HG03457 (cell line): Measurements from ENCODE around the gene ZNF473.
A peak's percentile ranks its signal among the peaks of the same experiment; 100 is the strongest.

Source experiments
- ATAC-seq: cut with Tn5 transposase; IDR thresholded peaks from one replicate; pipeline ENCODE4 v1.9.1; 2021; ENCODE audit warnings: moderate number of reproducible peaks; ENCODE audit not compliant: unreplicated experiment

ZNF473 gene

GRCh38 chr19:50025794-50026549 is at the start of gene ZNF473:
Gene ZNF473 (plus strand): TSS chr19:50026005. CDS start chr19:50031083, 5,078 bp downstream.
- peak; percentile 45 for ATAC-seq

DNA sequence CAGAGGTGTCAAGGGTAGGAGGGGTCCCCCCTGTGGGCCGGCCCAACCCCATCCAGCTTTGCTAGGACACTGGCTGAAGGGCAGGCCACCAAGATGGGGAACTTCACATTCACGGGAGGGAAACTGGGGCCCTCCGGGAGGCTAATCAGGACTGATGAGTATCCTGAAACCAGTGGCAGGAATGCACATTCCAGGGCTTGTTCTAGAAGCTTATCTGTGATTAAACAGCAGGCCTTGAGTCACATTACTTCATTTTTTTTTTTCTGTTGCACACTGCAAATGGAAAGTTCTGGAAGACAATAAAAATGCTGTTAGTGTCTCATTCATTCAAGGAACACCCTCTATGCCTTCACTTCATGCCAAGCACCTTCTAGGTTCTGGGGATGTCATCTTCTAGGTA is 49.3 kb upstream of the ZNF473 start:
- no peak for ATAC-seq

DNA sequence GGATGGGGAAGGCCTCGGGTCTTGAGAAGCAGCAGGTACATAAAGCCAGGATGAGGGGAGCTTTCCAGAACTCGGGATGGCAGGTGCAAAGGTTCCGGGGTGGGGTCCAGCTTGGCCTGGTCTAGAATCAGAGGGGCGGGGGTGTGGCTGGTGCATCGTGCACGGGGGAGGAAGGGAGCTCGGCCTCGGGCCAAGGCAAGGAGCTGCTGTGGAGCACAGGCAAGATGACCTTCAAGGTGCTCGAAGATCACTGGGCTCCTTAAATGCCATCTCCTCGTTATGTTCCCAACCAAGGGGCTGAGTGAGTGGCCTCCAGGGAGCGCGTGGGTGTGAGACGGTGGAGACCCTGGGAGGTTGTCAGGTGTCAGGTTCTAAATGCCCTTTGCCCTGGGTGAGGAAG is 48.7 kb upstream of the ZNF473 start:
- ATAC-seq = no peak

GRCh38 chr19:49977881-49978280 is 47.9 kb upstream of the ZNF473 start:
- no peak for ATAC-seq

DNA sequence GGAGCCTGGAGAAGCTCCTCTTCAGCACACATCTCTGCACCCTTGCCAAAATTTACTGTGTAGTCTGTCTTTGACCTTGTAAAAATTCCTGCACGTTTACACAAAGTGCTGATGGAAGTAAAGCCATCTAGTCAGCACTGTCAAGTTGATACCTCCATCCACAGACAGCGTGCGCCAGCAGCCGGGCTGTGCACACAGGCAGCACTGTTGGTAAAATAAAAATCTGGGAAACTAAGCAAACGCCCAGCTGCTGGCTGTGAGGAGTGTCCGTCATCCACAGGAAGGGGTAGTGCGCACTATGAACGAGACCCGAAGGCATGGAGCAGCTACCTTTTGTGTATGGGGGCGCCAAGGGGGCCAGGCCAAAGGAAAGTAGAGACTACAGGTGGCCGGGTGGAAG is 47.5 kb upstream of the ZNF473 start:
- ATAC-seq = no peak

DNA sequence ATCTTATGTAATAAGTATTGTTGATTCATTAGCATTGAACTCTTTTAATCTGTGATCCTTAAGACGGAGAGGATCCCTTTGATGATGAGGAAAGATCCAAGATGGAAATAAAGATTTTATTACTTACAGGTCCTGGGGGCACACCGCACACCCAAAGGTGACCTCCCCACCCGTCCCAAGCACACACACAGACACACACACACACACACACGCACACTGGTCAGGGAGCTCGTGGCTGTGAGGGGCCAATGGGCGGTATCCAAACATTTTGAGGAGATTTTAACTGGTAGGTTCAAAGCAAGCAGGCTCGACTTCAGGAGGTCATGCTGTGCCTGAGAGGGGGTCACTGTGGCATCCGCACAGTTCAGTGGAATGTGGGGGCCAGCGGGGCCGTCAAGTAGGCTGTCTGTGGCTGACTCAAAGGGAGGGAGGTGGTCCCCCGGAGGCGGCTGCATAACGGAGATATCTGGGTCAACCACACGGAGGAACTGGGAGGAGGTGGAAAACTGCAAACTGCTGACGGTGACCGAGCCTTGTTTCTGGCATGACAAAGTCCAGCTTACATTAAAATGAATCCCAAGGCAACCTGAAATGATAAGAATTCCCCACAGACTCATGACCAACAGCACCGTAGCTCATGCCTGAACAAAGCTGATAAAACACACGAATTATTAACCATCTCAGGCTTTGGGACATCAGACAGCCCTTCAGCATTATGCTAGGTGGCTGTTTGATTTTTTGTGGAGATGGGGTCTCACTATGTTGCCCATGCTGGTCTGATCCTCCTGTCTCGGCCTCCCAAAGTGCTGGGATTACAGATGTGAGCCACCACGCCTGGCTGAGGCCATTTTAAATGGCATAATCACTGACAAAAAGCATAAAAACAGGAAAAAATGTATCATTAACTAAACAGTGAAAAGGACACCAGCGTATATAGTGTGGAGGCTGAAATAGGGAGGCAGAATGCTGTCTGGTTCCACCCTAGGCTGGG is 43.9 kb upstream of the ZNF473 start:
- no peak for ATAC-seq

- ATAC-seq = no peak
Observed at GRCh38 chr19:49983645-49984229, 42.1 kb upstream of the ZNF473 start.

GRCh38 chr19:49984491-49984890 is 41.3 kb upstream of the ZNF473 start:
- no peak for ATAC-seq

DNA sequence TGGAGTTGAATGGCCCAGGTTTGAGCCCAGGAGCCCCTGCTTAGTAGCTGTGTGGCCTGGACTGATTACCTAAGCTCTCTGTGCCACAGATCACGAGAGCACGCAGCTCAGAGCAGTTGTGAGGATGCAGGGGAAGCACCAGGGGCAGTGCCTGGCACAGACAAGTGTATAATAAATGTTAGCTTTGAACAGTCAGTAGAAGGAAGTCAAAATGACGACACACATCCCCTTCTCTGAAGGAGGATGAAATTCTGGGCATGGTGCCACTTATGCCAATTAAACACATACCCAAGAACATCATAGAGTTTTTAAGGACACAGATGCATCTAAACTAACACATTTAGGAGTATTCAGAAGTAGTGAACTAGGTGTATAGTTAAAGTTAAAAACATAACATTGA is 39.9 kb upstream of the ZNF473 start:
- no peak for ATAC-seq

- ATAC-seq = no peak
Observed at GRCh38 chr19:49986354-49986753, 39.5 kb upstream of the ZNF473 start.

- no peak for ATAC-seq
Observed at GRCh38 chr19:49987159-49987698, 38.6 kb upstream of the ZNF473 start.

DNA sequence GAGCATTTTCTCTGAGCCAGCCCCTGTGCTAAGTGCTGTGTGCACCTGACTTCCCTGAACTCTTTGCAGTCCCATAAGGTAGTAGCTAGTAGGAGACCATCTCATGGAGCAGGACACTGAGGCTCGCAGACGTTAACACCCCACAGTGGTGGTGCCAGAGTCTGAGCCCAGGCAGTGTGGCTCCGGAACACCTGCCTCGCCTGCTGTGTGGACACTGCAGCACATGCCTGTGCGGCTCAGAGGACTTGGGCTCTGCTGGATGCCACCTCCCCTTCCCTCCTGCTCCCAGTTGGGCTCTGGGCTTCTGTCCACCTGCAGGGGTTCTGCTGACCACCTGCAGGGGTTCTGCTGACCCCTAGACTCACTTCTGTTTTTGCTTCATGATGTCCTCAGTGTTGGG is 37.8 kb upstream of the ZNF473 start:
- no peak for ATAC-seq

GRCh38 chr19:49988433-49988832 is 37.4 kb upstream of the ZNF473 start:
- ATAC-seq = no peak

GRCh38 chr19:49997709-49998108 is 28.1 kb upstream of the ZNF473 start:
- no peak for ATAC-seq

- no peak for ATAC-seq
Observed at GRCh38 chr19:49999371-50000010, 26.3 kb upstream of the ZNF473 start.

GRCh38 chr19:50000038-50000840 is 25.6 kb upstream of the ZNF473 start:
- ATAC-seq = no peak

DNA sequence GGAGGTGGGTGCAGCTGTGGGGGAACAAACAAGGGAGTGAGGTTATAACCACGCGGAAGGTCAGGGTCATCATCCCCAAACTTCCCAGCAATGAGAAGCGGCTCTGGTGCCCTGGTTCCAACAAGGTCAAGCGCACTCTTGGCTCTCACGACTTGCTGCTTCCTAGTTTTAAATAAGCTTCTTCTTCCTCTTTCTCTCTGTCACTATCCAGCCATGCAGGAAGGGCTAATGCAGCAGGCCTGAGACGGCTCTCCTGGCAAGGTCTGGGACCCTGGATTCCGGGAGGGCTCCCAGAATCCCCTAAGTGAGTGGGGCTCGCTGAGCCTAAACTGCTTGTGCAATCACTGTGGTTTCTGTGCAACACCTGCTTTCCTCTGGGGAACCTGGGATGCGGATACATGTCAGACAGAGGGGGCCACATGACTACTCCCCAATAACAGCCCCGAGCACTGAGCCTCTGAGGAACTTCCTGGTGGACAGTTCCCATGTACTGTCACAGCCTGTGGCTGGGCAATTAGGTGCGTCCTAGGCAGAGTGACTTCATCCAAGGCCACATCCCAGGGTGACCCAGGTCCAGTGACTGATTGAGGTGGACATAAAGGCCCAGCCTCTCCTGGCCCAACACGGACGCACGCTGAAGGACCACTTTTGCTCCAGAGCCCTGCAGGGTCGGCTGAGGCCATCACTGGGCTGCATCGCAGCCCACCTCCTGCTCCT is 24.8 kb upstream of the ZNF473 start:
- no peak for ATAC-seq

GRCh38 chr19:50001775-50002174 is 24.0 kb upstream of the ZNF473 start:
- ATAC-seq = no peak

DNA sequence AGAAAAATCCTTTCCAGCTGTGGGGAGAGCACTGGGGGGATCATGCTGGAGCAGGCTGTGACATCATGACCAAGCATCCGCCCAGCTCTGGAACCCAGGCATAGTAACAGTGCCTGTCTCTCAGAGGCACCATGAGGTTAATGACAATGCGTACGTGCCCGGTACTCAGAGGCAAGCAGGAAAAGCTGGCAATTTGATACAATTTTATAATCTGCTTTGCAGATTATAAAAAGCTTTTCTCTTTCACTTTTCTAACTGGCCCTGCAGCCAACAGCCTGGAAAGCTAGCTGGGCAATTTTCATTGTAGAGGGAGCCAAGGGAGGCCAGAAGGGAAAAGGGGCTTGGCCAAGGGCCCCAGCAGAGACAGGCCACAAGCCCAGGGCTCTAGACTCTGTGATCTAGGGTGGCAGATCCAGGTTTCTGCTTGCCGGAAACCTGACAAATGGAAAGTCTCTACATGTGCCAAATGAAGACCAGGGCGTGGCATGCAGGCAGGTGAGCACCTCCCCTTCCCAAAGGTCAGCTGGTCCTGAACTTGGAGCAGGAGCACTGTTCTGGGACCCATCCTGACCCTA is 23.3 kb upstream of the ZNF473 start:
- ATAC-seq = no peak
